Testis (tissue), 2 donors: Measurements from ENCODE around the gene DIS3L2.

Source experiments
- POLR2A ChIP-seq: fragments of 450-650 bp; IDR thresholded peaks from one replicate; pipeline ENCODE4 v1.6.1; 2017; ENCODE audit warnings: antibody characterized with exemption, mild to moderate bottlenecking, moderate library complexity
- TF ChIP-seq, protein P1 (sequence below), 3 experiments: fragments of 450-650 bp in 2 of 3; fragments of 200-600 bp in 1 of 3; sonication (generic) in 1 of 3; IDR thresholded peaks; one replicate each; pipeline ENCODE4 v1.5.1; 2016 to 2019; ENCODE audit warnings: antibody characterized with exemption in 3 of 3, mild to moderate bottlenecking in 2 of 3, moderate library complexity in 1 of 3

DNA sequence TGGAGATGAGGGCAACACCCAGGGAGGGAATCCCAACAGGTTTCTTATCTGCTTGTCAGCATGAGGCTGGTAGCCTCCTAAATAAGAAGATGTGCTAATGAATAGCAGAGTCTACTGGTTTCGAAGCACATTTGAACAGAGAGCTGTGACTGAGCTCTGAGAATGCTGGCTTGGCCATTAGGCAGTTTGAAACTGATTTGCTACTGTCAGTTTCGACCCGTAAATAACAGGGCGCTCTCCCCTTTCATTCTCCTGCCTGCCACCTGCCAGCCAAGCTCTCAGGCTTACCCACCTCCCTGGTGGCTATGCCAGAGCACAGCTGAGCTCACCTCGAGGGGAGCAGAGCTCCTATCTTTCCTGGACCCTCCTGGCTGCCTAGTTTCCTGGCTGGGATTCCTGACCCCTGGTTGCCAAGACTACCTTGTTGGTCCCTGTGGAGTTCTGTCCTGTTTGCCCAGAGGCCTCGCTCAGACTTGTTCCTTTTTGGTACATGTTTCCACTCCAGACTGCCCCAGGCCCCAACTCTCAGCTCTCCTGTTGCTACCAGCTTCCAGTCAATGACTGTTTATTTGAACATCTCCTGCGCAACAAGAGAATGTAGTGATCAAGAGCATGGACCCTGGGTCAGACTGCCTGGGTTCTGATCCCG is 314.7 kb downstream of the DIS3L2 start:
- TF ChIP-seq, protein P1, sequence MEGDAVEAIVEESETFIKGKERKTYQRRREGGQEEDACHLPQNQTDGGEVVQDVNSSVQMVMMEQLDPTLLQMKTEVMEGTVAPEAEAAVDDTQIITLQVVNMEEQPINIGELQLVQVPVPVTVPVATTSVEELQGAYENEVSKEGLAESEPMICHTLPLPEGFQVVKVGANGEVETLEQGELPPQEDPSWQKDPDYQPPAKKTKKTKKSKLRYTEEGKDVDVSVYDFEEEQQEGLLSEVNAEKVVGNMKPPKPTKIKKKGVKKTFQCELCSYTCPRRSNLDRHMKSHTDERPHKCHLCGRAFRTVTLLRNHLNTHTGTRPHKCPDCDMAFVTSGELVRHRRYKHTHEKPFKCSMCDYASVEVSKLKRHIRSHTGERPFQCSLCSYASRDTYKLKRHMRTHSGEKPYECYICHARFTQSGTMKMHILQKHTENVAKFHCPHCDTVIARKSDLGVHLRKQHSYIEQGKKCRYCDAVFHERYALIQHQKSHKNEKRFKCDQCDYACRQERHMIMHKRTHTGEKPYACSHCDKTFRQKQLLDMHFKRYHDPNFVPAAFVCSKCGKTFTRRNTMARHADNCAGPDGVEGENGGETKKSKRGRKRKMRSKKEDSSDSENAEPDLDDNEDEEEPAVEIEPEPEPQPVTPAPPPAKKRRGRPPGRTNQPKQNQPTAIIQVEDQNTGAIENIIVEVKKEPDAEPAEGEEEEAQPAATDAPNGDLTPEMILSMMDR (IDR thresholded peaks at IDR 0.05) = no peak
- no peak for TF ChIP-seq POLR2A
